HG02981 (cell line): Measurements from ENCODE around the gene ASGR2.
"Not testable (repeated sequence)": the region's sequence is repeated elsewhere in the genome, so short reads cannot be mapped to it uniquely, and the experiment has no call there.

Experiments used
- ATAC-seq: cut with Tn5 transposase; IDR thresholded peaks from one replicate; pipeline ENCODE4 v1.9.1; 2021; ENCODE audit warnings: mild to moderate bottlenecking, moderate library complexity; ENCODE audit not compliant: unreplicated experiment

The ASGR2 gene

GRCh38 chr17:7101531-7101930, 13.1 kb downstream of the ASGR2 start:
- no peak for ATAC-seq

- ATAC-seq, result not testable (repeated sequence)
Observed at GRCh38 chr17:7100641-7101379, 13.8 kb downstream of the ASGR2 start.

- ATAC-seq, result no peak
Observed at GRCh38 chr17:7098802-7099459, 15.7 kb downstream of the ASGR2 start.

GRCh38 chr17:7097940-7098339, 16.7 kb downstream of the ASGR2 start:
- ATAC-seq, result no peak

GRCh38 chr17:7095625-7096024, 19.0 kb downstream of the ASGR2 start:
- ATAC-seq, result no peak

- no peak for ATAC-seq
Observed at GRCh38 chr17:7094652-7095019, 20.0 kb downstream of the ASGR2 start.

GRCh38 chr17:7091311-7092005, 23.2 kb downstream of the ASGR2 start:
- not testable (repeated sequence) for ATAC-seq

- not testable (repeated sequence) for ATAC-seq
Observed at GRCh38 chr17:7089570-7089969, 25.1 kb downstream of the ASGR2 start.

- not testable (repeated sequence) for ATAC-seq
Observed at GRCh38 chr17:7088442-7088841, 26.2 kb downstream of the ASGR2 start.

GRCh38 chr17:7084088-7084487, 30.5 kb downstream of the ASGR2 start:
- no peak for ATAC-seq

GRCh38 chr17:7083592-7083991, 31.0 kb downstream of the ASGR2 start:
- no peak for ATAC-seq

- ATAC-seq, result no peak
Observed at GRCh38 chr17:7081341-7082062, 33.1 kb downstream of the ASGR2 start.

- ATAC-seq, result no peak
Observed at GRCh38 chr17:7080456-7081041, 34.1 kb downstream of the ASGR2 start.

- ATAC-seq, result no peak
Observed at GRCh38 chr17:7079581-7080455, 34.8 kb downstream of the ASGR2 start, which contains the start of gene CLEC10A. CLEC10A (minus strand) TSS chr17:7080251; CDS start chr17:7078812, 1,439 bp downstream.

GRCh38 chr17:7078711-7079110, 35.9 kb downstream of the ASGR2 start:
- no peak for ATAC-seq

GRCh38 chr17:7077911-7078546, 36.6 kb downstream of the ASGR2 start:
- ATAC-seq, result no peak

GRCh38 chr17:7074931-7075330, 39.7 kb downstream of the ASGR2 start:
- ATAC-seq, result no peak

GRCh38 chr17:7072406-7072805, 42.2 kb downstream of the ASGR2 start:
- ATAC-seq, result no peak

- ATAC-seq, result no peak
Observed at GRCh38 chr17:7070712-7071111, 43.9 kb downstream of the ASGR2 start.
